IPS-NIHi11 (cell line): Measurements from ENCODE around the gene NT5M.

Source experiments
- DNase-seq: peaks from one replicate; pipeline ENCODE4 v3.0.0; 2012; ENCODE audit warnings: mixed read lengths, low spot score

Gene NT5M

DNA sequence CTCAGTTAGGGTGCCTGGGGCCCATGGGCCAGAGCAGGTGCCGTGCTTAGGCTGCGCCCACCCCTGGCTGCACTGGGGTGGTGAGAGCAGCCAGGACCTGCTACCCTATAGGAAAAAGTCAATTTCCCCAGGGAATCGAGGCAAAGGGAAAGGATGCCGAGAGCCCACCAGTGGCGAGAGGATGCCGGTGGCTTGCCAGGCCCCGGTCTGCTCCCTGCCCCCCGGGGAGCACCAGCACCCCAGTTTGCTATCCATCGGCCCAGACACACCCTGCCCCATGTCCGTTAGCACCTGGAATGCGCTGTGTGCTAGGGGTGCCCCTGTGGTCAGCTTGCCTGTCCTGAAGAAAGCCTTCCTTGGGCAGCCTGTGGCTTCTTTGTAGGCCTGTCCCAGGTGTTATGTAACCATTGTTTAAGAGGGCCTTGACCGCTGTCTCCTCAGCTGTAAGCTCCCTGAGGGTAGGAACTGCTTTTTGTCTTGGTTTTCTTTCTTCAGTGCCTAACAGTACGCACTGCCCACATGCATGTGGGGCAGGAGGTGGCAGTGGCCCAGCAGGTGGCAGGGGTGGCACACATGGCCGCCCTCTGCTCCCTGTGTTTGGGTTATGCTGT is 40.8 kb downstream of the NT5M start:
- peak; percentile 5 for DNase-seq

DNA sequence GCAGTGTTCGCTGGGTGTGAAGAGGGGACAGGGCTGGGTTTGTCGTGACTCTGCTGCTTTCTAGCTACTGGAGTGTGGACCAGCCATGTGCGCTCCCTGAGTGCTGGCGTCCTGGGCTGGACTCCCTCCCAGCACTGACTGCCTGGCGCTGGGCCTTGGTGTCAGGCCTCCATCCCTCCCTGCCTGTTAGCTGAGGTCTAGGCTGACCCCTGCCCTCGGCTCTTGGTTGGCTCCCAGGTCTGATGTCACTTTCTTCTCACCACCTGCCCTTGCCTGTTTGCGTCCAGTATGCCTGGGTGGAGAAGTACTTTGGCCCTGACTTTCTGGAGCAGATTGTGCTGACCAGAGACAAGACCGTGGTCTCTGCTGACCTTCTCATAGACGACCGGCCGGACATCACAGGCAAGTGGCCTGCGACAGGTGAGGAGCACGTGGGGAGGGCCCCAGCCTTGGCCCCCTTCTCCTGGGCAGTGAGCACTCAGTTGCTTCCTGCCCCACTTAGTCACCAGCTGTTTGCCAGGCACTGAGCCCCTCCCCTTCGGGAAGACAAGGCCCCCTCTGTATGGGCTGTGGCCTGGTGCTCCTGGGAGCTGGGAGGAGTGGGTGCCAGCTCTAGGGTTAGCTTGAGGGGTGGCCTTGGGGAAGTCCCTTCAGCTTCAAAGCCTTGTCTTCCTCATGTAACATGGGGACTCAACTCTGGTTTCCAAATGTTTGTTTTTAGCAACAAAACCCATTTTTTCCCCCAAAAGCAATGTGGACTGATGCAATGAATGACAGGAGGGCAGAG is 41.5 kb downstream of the NT5M start:
- no peak for DNase-seq

- DNase-seq, result no peak
These were observed 42.1 kb downstream of the NT5M start for GRCh38 chr17:17345294-17345597.

DNA sequence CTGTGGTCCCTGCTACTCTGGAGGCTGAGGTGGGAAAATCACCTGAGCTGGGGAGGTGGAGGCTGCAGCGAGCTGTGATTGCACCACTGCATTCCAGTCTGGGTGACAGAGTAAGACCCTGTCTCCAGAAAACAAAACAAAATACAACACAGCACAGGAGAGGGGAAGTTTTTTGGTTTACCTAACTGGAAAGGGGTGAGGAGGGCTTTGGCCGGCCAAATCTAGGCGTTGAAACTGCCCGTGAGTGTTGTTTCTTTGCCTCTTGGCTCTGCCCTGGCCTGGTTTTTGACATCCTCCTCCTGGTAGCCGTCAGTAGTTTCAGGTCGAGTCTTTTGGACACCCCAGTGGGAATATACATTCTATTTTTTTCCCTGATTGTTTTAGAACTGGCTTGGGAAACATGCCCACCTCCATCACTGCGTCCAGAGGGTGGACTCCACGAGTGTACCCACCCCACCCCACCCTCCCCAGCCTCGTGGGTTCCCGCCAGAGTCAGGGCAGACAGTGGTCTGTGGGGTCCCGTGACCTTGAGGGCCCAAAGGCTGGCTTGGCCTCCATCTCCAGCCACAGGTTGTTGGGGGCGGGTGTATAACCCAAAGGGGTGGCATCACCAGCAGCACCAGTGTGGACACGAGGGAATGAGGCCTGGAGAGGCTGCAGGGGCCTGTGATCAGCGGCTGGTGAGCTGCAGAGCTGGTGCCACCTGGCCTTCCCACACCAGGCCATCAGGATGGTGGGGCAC is 42.7 kb downstream of the NT5M start:
- peak; percentile 7 for DNase-seq

DNA sequence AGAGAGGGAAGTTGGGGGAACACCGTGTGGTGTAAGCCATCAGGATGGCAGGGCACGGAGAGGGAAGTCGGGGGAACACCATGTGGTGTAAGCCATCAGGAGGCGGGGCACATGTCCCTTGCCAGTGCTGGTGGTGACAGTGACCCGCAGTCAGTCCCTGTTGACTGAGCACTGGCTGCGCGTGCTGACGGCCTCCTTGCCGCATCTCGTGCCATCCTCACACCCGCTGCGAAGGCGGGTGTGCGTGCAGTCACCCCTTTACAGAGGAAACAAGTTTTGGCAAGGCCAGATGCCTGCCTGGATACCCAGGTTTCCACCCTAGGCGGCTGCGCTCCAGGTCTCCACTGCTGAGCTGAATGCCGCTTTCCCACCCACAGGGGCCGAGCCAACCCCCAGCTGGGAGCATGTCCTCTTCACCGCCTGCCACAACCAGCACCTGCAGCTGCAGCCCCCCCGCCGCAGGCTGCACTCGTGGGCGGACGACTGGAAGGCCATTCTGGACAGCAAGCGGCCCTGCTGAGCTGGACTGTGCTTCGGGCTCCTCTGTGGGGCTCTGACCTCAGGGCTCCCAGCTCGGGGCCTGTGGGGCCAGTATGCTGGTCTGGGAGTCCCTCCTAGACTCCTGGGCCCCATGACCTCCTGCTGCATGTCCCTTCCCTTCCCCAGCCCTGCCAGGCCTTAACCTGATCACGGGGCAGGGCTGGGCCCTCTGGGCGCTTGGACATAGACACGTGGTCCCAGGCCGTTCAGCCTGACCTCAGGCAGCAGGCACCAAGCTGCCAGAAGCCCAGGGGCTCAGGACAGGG is 43.5 kb downstream of the NT5M start:
- peak; percentile 11 for DNase-seq

DNA sequence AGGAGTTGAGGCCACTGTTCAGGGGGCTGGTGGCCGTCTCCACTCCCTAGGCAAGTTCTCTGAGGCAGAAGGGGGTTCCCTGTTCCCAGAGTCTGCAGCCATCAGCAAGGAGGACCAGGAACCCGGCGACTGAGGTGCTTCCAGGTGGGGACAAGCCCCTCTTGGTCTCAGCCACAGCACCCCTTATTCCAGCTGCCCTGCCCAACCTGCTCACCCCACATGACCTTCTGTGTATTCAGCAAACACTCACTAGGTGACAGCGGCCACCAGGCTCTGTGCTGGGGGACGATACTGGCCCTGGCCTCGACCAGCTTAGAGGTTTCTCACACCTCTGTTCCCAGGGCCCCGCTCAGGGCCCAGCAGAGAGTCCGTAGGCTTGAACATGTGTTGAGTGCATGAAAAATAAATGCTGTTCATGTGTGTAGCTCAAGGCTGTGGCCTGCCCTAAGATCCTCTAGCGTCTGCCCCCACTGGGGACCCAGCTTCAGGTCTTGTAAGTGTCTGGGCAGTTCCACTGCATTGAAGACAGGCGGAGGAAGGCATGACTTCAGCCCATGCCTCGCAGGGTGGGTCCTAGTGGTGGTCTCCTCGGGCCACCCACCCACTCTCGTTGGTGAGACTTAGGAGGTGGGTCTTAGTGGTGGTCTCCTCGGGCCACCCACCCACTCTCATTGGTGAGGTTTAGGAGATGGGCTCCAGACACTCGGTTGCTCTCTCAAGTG is 44.2 kb downstream of the NT5M start:
- DNase-seq, result peak; percentile 7

DNA sequence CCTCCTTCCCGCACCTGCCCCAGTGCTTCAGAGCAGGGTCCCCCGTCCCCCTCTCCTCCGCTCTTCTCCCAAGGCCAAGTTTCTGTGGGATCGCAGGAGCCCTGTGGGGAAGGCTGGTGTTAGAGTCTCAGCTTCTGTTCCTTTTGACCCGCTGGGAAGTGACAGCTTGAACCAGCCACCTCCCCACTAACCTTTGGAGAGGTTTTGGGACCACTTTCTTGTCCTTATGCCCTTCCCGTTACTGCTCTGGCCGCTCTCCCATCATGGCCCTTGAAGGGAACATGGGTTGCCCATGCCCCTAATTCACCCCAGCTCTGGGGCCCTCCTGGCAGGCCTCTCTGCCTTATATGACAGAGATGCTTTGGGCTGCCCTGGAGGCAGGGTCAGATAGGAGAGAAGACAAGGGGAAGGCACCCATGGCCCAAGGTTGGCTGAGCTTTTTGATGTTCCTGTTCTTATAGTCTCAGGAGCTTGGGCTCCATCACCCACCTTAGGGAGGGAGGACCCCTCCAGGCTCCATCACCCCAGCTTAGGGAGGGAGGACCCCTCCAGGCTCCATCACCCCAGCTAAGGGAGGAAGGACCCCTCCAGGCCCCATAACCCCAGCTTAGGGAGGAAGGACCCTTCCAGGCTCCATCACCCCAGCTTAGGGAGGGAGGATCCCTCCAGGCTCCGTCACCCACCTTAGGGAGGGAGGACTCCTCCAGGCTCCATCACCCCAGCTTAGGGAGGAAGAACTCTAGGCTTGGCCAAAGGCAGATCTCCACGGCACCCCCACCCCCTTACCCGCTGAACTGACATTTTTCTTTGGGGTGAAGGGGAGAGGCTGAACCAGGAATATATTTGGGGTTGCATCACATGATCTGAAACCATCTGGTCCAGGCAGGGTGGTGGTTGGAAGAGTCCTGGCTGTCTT is 45.0 kb downstream of the NT5M start:
- DNase-seq, result no peak

GRCh38 chr17:17348872-17349723 is 45.9 kb downstream of the NT5M start:
- no peak for DNase-seq

- DNase-seq, result no peak
These were observed 46.5 kb downstream of the NT5M start for GRCh38 chr17:17349724-17350106.

GRCh38 chr17:17350491-17351355 is 47.5 kb downstream of the NT5M start:
- DNase-seq, result peak; percentile 74

- DNase-seq, result no peak
These were observed 48.3 kb downstream of the NT5M start for GRCh38 chr17:17351356-17351891.

- no peak for DNase-seq
These were observed 49.0 kb downstream of the NT5M start for GRCh38 chr17:17351901-17352781.

- no peak for DNase-seq
These were observed 49.9 kb downstream of the NT5M start for GRCh38 chr17:17352836-17353624.

- DNase-seq, result no peak
These were observed 50.7 kb downstream of the NT5M start for GRCh38 chr17:17353625-17354484.

DNA sequence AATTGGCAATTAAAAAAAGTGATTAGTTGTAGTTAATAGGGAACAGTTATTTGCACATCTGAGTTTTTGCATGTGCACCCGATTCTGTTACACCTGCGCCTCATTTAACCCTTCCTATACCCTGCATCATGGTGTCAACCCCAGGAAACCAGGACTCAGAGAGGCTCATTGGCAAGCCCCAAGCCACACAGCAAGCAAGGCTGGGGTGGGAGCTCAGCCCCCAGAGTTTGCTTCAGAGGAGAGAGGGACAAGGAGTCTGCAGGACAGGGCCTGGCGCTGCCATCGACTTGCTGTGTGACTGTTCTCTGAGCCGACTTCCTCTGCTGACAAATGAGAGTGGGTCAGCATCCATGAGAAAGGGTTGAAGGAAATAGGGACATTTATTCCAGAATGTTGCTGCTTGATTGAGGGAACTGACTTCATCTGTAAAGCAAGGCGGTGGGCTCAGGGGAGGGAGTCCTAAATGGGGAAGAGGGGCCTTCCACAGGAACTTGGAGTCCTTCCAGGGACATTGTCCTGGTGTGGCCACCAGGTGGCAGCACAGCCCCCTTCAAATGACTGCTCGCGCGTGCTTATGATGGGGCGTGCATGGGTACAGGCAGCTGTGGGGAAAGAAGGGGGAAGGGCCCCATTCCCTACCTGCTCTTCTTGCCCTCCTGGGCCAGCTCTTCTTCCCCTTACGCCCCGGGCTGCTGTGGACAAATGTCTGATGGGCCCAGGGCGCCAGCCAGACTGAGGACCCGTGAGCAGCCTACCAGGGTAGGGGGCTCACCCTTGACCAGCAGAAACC is 51.6 kb downstream of the NT5M start:
- peak; percentile 89 for DNase-seq
